ENCODE data around the gene FGGY.

- TF ChIP-seq POLR2A (IDR thresholded peaks at IDR 0.05; ENCODE audit: low read length) = no peak
- no peak for TF ChIP-seq GATA1 (IDR thresholded peaks at IDR 0.05; ENCODE audit: low read depth, low read length)
Observed at GRCh38 chr1:59410457-59410856, 113.6 kb downstream of the FGGY start.
